Type B pancreatic cell (in vitro differentiated cells): Measurements from ENCODE around the gene REN. TPM values are rescaled to one million over a fixed set of nuclear protein-coding genes. Genes with fewer than 3 reads are reported as not detected.

Experiments
- DNase-seq: peaks from one replicate; pipeline ENCODE4 v3.0.0; 2021; ENCODE audit warnings: mixed read lengths; ENCODE audit not compliant: unreplicated experiment; ENCODE audit errors: extremely low spot score
- H3K27ac Mint-ChIP-seq: 2 replicates; pipeline ENCODE4 v1.8.0; 2021; ENCODE audit warnings: mild to moderate bottlenecking, mixed read lengths
- H3K27me3 Mint-ChIP-seq: 2 replicates; pipeline ENCODE4 v1.8.0; 2021; ENCODE audit warnings: mixed read lengths
- H3K36me3 Mint-ChIP-seq: 2 replicates; pipeline ENCODE4 v1.8.0; 2021; ENCODE audit warnings: mixed read lengths
- H3K4me1 Mint-ChIP-seq: one replicate; pipeline ENCODE4 v1.8.0; 2021; ENCODE audit warnings: mixed read lengths; ENCODE audit not compliant: unreplicated experiment
- H3K4me3 Mint-ChIP-seq: 2 replicates; pipeline ENCODE4 v1.8.0; 2021; ENCODE audit warnings: mild to moderate bottlenecking, mixed read lengths
- H3K9me3 Mint-ChIP-seq: 2 replicates; pipeline ENCODE4 v1.8.0; 2021; ENCODE audit warnings: mixed read lengths
- total RNA-seq: library from RNA; stranded (reverse); gene quantifications from 2 replicates; pipeline ENCODE4 v1.2.1, GENCODE V29; 2021; ENCODE audit warnings: low replicate concordance
- TF ChIP-seq, protein P1 (sequence below): fragments of 200-600 bp; sonication (generic); conservative IDR thresholded peaks from 2 replicates; pipeline ENCODE4 v1.5.0; 2021; ENCODE audit warnings: antibody characterized with exemption, mild to moderate bottlenecking

REN gene
- total RNA-seq, 1 donor from 2014 or later = 1.2 TPM

DNA sequence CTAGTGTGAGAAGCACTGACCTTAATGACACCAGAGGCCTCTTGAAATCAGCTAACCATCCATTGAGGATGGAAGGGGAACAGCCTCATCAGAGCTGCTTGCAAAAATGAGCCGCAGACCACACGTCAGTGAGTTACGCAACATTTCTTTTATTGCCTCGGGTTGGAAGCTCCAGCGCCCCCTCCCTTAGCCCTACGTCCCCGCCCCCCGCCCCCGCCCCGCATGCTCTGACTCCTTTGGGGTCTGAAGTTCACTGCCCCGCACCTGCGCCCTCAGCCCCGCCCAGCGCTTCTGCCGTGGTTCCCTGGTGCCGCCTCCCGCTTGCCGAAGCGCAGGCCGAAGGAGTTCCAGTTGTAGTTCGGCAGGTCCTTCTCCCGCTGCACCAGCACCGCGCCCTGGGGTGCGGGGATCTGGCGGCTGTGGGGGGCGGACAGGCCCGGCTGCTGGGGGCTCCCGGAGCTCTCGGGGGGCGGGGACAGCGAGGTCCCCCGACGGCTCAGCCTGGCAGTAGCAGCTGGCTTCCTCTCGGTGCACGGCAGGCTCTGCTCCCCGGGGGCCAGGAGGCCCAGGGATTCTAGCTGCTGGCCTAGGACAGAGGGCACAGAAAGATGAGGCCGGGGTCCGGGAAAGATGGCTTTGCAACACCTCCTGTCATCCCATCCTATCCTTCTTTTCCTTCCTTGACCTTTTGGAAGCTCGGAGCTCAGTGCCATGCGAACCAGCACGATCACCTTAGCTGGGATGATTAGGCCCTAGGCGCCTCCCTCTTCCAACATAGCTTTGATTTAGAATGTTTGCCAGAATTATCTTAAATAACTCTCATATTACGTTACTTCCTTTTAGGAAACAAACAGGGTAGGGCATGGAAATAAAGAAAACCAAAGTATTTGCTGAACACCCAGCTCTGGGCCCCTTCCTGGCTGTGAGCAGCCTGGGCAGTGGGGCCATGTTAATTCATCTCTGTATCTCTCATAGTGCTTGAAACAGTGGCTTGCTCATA, 24.4 kb upstream of the REN start:
- Mint-ChIP-seq H3K27me3 (peaks cover 73% of the 10 kb centered on the region), H3K4me3 (peak overlapping the region; percentile 66), H3K9me3 (no peaks in the 10 kb centered on the region), H3K27ac (peak overlapping the region; percentile 54), H3K4me1 (peaks cover 25% of the 10 kb centered on the region), H3K36me3 (no peaks in the 10 kb centered on the region)
- TF ChIP-seq, protein P1, sequence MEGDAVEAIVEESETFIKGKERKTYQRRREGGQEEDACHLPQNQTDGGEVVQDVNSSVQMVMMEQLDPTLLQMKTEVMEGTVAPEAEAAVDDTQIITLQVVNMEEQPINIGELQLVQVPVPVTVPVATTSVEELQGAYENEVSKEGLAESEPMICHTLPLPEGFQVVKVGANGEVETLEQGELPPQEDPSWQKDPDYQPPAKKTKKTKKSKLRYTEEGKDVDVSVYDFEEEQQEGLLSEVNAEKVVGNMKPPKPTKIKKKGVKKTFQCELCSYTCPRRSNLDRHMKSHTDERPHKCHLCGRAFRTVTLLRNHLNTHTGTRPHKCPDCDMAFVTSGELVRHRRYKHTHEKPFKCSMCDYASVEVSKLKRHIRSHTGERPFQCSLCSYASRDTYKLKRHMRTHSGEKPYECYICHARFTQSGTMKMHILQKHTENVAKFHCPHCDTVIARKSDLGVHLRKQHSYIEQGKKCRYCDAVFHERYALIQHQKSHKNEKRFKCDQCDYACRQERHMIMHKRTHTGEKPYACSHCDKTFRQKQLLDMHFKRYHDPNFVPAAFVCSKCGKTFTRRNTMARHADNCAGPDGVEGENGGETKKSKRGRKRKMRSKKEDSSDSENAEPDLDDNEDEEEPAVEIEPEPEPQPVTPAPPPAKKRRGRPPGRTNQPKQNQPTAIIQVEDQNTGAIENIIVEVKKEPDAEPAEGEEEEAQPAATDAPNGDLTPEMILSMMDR = no peak
- no peak for DNase-seq

DNA sequence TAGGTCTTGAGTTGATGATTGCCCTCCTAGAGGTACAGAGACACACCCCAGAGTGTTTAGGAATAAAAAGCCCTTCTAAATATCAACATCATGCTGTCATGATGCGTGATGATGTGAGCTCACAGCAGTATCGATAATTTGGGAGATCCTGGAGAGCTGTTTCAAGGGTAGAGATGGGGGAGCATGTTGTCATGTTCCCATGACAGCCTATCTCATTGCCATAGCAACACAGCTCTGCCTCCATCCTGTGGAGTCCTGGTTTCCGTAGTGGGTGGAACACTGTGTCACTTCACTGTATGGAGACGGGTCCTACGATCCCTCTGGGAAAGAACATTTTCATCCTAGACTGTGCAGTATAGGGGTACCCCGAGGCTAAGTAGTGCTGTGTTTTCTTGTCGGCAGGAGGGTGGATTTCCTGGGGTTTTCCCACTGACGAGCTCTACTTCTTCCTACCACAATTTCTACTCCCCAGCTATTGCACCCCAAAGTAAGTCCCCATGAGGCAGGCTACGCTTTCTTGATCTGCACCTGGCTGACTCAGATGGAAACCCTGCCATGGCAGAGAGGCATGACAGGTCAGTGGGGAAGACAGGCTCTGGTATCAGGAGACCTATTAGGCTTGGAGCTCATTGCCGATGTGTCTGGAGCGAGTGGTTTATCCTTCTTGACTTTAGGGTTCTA, 23.0 kb upstream of the REN start:
- H3K27ac Mint-ChIP-seq = no peak overlapping the region
- H3K27me3 Mint-ChIP-seq = peaks cover 61% of the 10 kb centered on the region
- H3K4me1 Mint-ChIP-seq = peaks cover 18% of the 10 kb centered on the region
- no peak overlapping the region for H3K4me3 Mint-ChIP-seq
- H3K36me3 Mint-ChIP-seq = no peaks in the 10 kb centered on the region
- H3K9me3 Mint-ChIP-seq = no peaks in the 10 kb centered on the region
- DNase-seq = no peak
- TF ChIP-seq, protein P1 = no peak

DNA sequence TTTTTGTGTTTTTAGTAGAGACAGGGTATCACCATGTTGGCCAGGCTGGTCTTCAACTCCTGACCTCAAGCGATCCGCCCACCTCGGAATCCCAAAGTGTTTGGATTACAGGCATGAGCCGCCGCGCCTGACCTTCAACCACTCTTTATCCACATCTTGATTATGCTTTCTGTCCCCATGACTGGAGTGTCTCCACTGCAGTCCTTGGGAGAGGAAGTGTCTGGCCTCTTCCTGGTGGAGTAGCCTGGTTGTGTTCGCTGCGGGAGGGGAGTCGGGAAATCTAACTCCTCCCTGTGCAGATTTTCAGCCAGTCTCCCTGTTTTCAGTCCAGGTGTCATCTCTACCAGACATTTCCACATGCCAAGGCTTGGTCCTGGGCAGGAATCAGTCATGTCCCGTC, 20.5 kb upstream of the REN start:
- H3K36me3 Mint-ChIP-seq = no peaks in the 10 kb centered on the region
- H3K27ac Mint-ChIP-seq = no peak overlapping the region
- peaks cover 46% of the 10 kb centered on the region for H3K27me3 Mint-ChIP-seq
- no peaks in the 10 kb centered on the region for H3K9me3 Mint-ChIP-seq
- H3K4me1 Mint-ChIP-seq = peaks cover 17% of the 10 kb centered on the region
- TF ChIP-seq, protein P1 = no peak
- H3K4me3 Mint-ChIP-seq = no peak overlapping the region
- no peak for DNase-seq

DNA sequence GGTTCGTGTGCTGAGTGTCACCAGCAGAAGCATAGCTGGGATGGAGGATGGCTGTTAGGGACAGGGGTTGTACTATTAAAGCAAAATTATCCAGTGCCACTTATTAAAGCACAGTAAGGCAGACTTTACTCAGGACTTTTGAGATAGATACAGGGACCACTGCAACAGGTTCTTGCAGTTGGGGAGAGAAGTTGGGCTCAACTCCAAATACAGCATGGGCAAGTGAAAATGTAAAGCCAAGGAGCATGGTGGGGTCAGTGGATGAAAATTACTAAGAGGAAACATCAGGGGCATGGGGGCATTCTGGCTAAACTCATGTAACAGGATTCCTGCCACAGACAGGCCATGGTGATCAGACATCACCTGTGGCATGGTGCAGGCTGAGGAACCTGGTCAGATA, 15.0 kb upstream of the REN start:
- H3K27me3 Mint-ChIP-seq = peaks cover 11% of the 10 kb centered on the region
- peaks cover 9% of the 10 kb centered on the region for H3K4me1 Mint-ChIP-seq
- H3K4me3 Mint-ChIP-seq = no peak overlapping the region
- no peaks in the 10 kb centered on the region for H3K9me3 Mint-ChIP-seq
- TF ChIP-seq, protein P1 = no peak
- no peaks in the 10 kb centered on the region for H3K36me3 Mint-ChIP-seq
- H3K27ac Mint-ChIP-seq = no peak overlapping the region
- no peak for DNase-seq

DNA sequence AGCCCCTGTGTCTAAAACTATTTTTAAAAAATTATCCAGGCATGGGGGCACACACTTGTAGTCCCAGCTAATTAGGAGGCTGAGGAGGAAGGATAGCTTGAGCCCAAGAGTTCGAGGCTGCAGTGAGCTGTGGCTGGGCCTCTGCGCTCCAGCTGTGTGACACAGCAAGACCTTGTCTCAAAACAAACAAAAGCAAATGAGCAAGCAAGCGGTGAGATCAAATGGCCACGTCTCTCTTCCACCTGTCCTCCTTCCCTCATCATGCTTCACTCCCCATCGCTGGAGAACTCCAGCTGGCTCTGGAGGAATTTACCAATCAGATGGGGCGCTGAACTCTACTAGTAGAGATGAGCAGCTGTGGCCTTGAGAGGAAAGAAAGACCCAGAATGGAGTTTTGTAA, 14.0 kb upstream of the REN start:
- Mint-ChIP-seq H3K4me3 (no peak overlapping the region), H3K27me3 (peaks cover 11% of the 10 kb centered on the region)

More for the DNA sequence above, 14.0 kb upstream of the REN start:
- Mint-ChIP-seq H3K4me1 (peaks cover 9% of the 10 kb centered on the region), H3K9me3 (no peaks in the 10 kb centered on the region), H3K36me3 (no peaks in the 10 kb centered on the region), H3K27ac (no peak overlapping the region)
- DNase-seq = no peak
- TF ChIP-seq, protein P1 = no peak
